GM19035 (cell line): ENCODE measurements around the gene MUC20.
"Not testable (repeated sequence)": the region's sequence is repeated elsewhere in the genome, so short reads cannot be mapped to it uniquely, and the experiment has no call there.

Experiments used
- ATAC-seq: cut with Tn5 transposase; IDR thresholded peaks from one replicate; pipeline ENCODE4 v1.9.1; 2021; ENCODE audit not compliant: unreplicated experiment

Gene MUC20

GRCh38 chr3:195728789-195729188 is 8.0 kb downstream of the MUC20 start:
- not testable (repeated sequence) for ATAC-seq

GRCh38 chr3:195729476-195730251 is 8.9 kb downstream of the MUC20 start:
- no peak for ATAC-seq

- ATAC-seq, result no peak
Measured at GRCh38 chr3:195731356-195731905, 10.7 kb downstream of the MUC20 start.

- ATAC-seq, result no peak
Measured at GRCh38 chr3:195732940-195733339, 12.2 kb downstream of the MUC20 start.

GRCh38 chr3:195735036-195735695 is 14.4 kb downstream of the MUC20 start:
- no peak for ATAC-seq

GRCh38 chr3:195736866-195737490 is 16.2 kb downstream of the MUC20 start:
- ATAC-seq, result no peak

- not testable (repeated sequence) for ATAC-seq
Measured at GRCh38 chr3:195737782-195738181, 17.0 kb downstream of the MUC20 start.

GRCh38 chr3:195738274-195739044 is 17.7 kb downstream of the MUC20 start:
- no peak for ATAC-seq

GRCh38 chr3:195739561-195740111 is 18.9 kb downstream of the MUC20 start:
- no peak for ATAC-seq

GRCh38 chr3:195744437-195744836 is 23.7 kb downstream of the MUC20 start:
- no peak for ATAC-seq

- ATAC-seq, result no peak
Measured at GRCh38 chr3:195746346-195746745, 25.6 kb downstream of the MUC20 start.

- ATAC-seq, result no peak
Measured at GRCh38 chr3:195746751-195747150, 26.0 kb downstream of the MUC20 start.

GRCh38 chr3:195748661-195749060 is 27.9 kb downstream of the MUC20 start:
- ATAC-seq, result no peak

- ATAC-seq, result not testable (repeated sequence)
Measured at GRCh38 chr3:195749101-195749500, 28.3 kb downstream of the MUC20 start.

- no peak for ATAC-seq
Measured at GRCh38 chr3:195750797-195751520, 30.2 kb downstream of the MUC20 start.

- no peak for ATAC-seq
Measured at GRCh38 chr3:195751560-195751959, 30.8 kb downstream of the MUC20 start.

GRCh38 chr3:195752066-195752465 is 31.3 kb downstream of the MUC20 start:
- ATAC-seq, result no peak

GRCh38 chr3:195752546-195753331 is 32.0 kb downstream of the MUC20 start:
- ATAC-seq, result no peak

GRCh38 chr3:195753581-195753980 is 32.8 kb downstream of the MUC20 start:
- ATAC-seq, result no peak
